ENCODE data around the gene IKBKE.
A peak's percentile ranks its signal among the peaks of the same experiment; 100 is the strongest.

Gene IKBKE

DNA sequence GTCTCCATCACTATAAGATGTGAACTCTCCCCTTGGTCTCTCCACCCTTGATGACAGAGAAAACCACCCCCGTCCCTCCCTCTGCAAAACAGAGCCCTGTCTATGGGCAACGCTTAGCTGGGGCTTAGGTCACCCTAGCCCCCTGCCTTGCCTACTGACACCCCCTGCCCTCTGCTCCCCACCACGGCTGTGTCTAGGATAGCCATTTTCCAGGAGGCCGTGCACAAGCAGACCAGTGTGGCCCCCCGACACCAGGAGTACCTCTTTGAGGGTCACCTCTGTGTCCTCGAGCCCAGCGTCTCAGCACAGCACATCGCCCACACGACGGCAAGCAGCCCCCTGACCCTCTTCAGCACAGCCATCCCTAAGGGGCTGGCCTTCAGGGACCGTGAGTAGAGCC is 8.5 kb downstream of the IKBKE start:
- Histone ChIP-seq H3K79me2 (ENCODE audit: insufficient read depth, low read length) (peaks cover 4% of the 10 kb centered on the region; the same call in 1 of the 2 replicates), H3K4me1 (ENCODE audit: insufficient read depth, low read length, poor library complexity, severe bottlenecking) (peaks cover 4% of the 10 kb centered on the region), H3K4me2 (ENCODE audit: low read depth, low read length, poor library complexity, severe bottlenecking) (no peak overlapping the region), H3K9me3 (ENCODE audit: insufficient read depth, low read depth, low read length) (no peaks in the 10 kb centered on the region), H3K9ac (ENCODE audit: low read depth, low read length, poor library complexity, severe bottlenecking) (no peak overlapping the region), H3K4me3 (ENCODE audit: low read length, poor library complexity, severe bottlenecking) (no peak overlapping the region), H4K20me1 (ENCODE audit: insufficient read depth, low read length, poor library complexity, severe bottlenecking) (no peaks in the 10 kb centered on the region), H3F3A (ENCODE audit: low read depth) (no peaks in the 10 kb centered on the region), H2AFZ (ENCODE audit: low read length) (no peak overlapping the region), H3K36me3 (ENCODE audit: insufficient read depth, low read length) (peaks cover 71% of the 10 kb centered on the region; the same call in 1 of the 2 replicates), H3K9me2 (replicated peaks; ENCODE audit: low read depth, low read length) (no peaks in the 10 kb centered on the region), H3K27me3 (ENCODE audit: insufficient read depth, low read length, poor library complexity, severe bottlenecking) (no peaks in the 10 kb centered on the region)
- TF ChIP-seq EZH2phosphoT487 (IDR thresholded peaks at IDR 0.05; ENCODE audit: borderline replicate concordance), result no peak
- TF ChIP-seq, protein P1, sequence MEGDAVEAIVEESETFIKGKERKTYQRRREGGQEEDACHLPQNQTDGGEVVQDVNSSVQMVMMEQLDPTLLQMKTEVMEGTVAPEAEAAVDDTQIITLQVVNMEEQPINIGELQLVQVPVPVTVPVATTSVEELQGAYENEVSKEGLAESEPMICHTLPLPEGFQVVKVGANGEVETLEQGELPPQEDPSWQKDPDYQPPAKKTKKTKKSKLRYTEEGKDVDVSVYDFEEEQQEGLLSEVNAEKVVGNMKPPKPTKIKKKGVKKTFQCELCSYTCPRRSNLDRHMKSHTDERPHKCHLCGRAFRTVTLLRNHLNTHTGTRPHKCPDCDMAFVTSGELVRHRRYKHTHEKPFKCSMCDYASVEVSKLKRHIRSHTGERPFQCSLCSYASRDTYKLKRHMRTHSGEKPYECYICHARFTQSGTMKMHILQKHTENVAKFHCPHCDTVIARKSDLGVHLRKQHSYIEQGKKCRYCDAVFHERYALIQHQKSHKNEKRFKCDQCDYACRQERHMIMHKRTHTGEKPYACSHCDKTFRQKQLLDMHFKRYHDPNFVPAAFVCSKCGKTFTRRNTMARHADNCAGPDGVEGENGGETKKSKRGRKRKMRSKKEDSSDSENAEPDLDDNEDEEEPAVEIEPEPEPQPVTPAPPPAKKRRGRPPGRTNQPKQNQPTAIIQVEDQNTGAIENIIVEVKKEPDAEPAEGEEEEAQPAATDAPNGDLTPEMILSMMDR (conservative IDR thresholded peaks at IDR 0.05; ENCODE audit: low read length), result no peak

DNA sequence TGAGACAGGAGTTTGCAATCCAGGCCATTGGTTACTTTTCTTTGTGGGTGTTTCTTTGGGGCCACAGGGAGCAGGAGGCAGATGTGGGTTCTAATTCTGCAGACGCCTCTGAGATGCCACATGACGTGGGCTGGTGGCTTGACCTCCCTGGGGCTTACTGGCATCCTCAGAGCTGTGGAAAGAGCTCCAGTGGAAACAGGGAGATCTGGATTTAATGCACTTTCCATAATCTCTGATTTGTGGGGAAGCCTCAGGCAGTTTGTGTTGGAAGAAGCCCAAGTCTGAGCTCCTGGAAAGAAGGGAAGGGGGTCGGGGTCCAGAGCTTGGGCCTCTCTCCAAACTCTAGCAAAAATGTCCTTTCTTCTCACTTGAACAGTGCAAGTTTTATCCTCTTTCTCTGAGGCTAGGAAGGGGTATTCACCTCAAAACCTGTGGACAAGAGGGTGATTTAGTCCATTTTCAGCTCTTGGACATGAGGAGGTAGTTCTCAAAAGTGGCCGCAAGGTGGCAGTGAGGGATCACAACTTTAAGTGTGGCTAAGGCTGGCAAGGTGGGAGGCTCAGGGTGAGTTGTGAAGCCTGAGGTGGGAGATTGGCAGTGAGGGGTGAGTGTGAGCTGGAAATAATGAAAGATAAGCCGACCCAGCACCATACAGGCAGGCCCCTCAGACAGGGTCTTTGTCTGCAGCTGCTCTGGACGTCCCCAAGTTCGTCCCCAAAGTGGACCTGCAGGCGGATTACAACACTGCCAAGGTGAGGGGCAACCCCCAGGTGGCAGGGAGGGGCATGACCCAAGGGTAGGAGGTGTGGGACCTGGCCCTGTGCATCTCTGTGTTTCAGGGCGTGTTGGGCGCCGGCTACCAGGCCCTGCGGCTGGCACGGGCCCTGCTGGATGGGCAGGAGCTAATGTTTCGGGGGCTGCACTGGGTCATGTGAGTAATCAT is 9.2 kb downstream of the IKBKE start:
- no peaks in the 10 kb centered on the region for H3F3A ChIP-seq (ENCODE audit: low read depth)
- H3K9ac ChIP-seq (ENCODE audit: low read depth, low read length, poor library complexity, severe bottlenecking), result no peak overlapping the region
- no peaks in the 10 kb centered on the region for H3K9me3 ChIP-seq (ENCODE audit: insufficient read depth, low read depth, low read length)
- H3K4me1 ChIP-seq (ENCODE audit: insufficient read depth, low read length, poor library complexity, severe bottlenecking), result peaks cover 4% of the 10 kb centered on the region
- no peaks in the 10 kb centered on the region for H3K27me3 ChIP-seq (ENCODE audit: insufficient read depth, low read length, poor library complexity, severe bottlenecking)
- no peaks in the 10 kb centered on the region for H3K9me2 ChIP-seq (replicated peaks; ENCODE audit: low read depth, low read length)
- H4K20me1 ChIP-seq (ENCODE audit: insufficient read depth, low read length, poor library complexity, severe bottlenecking), result no peaks in the 10 kb centered on the region
- no peak overlapping the region for H3K4me2 ChIP-seq (ENCODE audit: low read depth, low read length, poor library complexity, severe bottlenecking)
- no peak overlapping the region for H2AFZ ChIP-seq (ENCODE audit: low read length)
- H3K4me3 ChIP-seq (ENCODE audit: low read length, poor library complexity, severe bottlenecking), result no peak overlapping the region
- peaks cover 65% of the 10 kb centered on the region; the same call in 1 of the 2 replicates for H3K36me3 ChIP-seq (ENCODE audit: insufficient read depth, low read length)
- H3K79me2 ChIP-seq (ENCODE audit: insufficient read depth, low read length), result no peaks in the 10 kb centered on the region
- no peak for TF ChIP-seq EZH2phosphoT487 (IDR thresholded peaks at IDR 0.05; ENCODE audit: borderline replicate concordance)
- TF ChIP-seq, protein P1 (conservative IDR thresholded peaks at IDR 0.05; ENCODE audit: low read length), result peak; percentile 91

DNA sequence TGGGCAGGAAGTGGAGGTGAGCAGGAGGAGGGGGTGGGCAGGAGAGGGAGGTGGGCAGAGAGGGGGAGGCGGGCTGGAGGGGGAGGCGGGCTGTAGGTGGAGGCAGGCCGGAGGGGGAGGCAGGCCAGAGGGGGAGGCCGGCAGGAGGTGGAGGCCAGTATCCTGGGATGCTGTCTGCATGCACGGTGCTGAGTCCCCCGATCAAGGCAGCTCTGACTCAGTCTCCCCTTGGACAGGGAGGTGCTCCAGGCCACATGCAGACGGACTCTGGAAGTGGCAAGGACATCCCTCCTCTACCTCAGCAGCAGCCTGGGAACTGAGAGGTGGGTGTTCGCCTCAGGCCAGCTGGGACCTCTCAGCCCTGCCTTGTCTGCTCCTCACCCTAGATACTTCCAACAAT is 9.9 kb downstream of the IKBKE start:
- Histone ChIP-seq H3K9me3 (ENCODE audit: insufficient read depth, low read depth, low read length) (no peaks in the 10 kb centered on the region), H3K9ac (ENCODE audit: low read depth, low read length, poor library complexity, severe bottlenecking) (no peak overlapping the region), H3K36me3 (ENCODE audit: insufficient read depth, low read length) (peaks cover 58% of the 10 kb centered on the region; the same call in 1 of the 2 replicates), H3K4me1 (ENCODE audit: insufficient read depth, low read length, poor library complexity, severe bottlenecking) (peaks cover 4% of the 10 kb centered on the region), H4K20me1 (ENCODE audit: insufficient read depth, low read length, poor library complexity, severe bottlenecking) (no peaks in the 10 kb centered on the region), H3F3A (ENCODE audit: low read depth) (no peaks in the 10 kb centered on the region), H3K27me3 (ENCODE audit: insufficient read depth, low read length, poor library complexity, severe bottlenecking) (no peaks in the 10 kb centered on the region), H3K4me3 (ENCODE audit: low read length, poor library complexity, severe bottlenecking) (no peak overlapping the region), H3K9me2 (replicated peaks; ENCODE audit: low read depth, low read length) (no peaks in the 10 kb centered on the region), H2AFZ (ENCODE audit: low read length) (no peak overlapping the region), H3K4me2 (ENCODE audit: low read depth, low read length, poor library complexity, severe bottlenecking) (no peak overlapping the region), H3K79me2 (ENCODE audit: insufficient read depth, low read length) (no peaks in the 10 kb centered on the region)
- no peak for TF ChIP-seq EZH2phosphoT487 (IDR thresholded peaks at IDR 0.05; ENCODE audit: borderline replicate concordance)
- TF ChIP-seq, protein P1 (conservative IDR thresholded peaks at IDR 0.05; ENCODE audit: low read length), result no peak
